DOHH2 (cell line): ENCODE measurements around the gene IPCEF1.

Experiments
- H3F3A ChIP-seq: fragments of 200-600 bp; sonication (generic), shearing (Covaris generic); 2 replicates; pipeline ENCODE4 v1.6.0; 2016; ENCODE audit warnings: antibody characterized with exemption, mild to moderate bottlenecking; ENCODE audit not compliant: control insufficient read depth, insufficient read depth
- H3K27ac ChIP-seq: fragments of 200-600 bp; sonication (generic); 2 replicates; pipeline ENCODE4 v1.5.1; 2014; ENCODE audit warnings: low read depth, mild to moderate bottlenecking, low read length, moderate library complexity
- H3K27me3 ChIP-seq: fragments of 200-600 bp; sonication (generic); 2 replicates; pipeline ENCODE4 v1.6.1; 2014; ENCODE audit warnings: mild to moderate bottlenecking, low read length, mixed read lengths; ENCODE audit not compliant: control insufficient read depth
- H3K36me3 ChIP-seq: fragments of 200-600 bp; sonication (generic); 2 replicates; pipeline ENCODE4 v1.6.1; 2014; ENCODE audit warnings: mild to moderate bottlenecking, low read length, moderate library complexity, mixed read lengths; ENCODE audit not compliant: control insufficient read depth
- H3K4me1 ChIP-seq: fragments of 200-600 bp; sonication (generic); 2 replicates; pipeline ENCODE4 v1.6.1; 2014; ENCODE audit warnings: mild to moderate bottlenecking, low read length, mixed read lengths; ENCODE audit not compliant: control insufficient read depth
- H3K4me2 ChIP-seq: fragments of 200-600 bp; sonication (generic); 2 replicates; pipeline ENCODE4 v1.6.0; 2014; ENCODE audit warnings: mild to moderate bottlenecking, low read length, moderate library complexity
- H3K4me3 ChIP-seq: fragments of 200-600 bp; sonication (generic); 2 replicates; pipeline ENCODE4 v1.5.1; 2014; ENCODE audit warnings: mild to moderate bottlenecking, low read length, mixed read lengths
- H3K79me2 ChIP-seq: fragments of 200-600 bp; sonication (generic); 2 replicates; pipeline ENCODE4 v1.6.1; 2014; ENCODE audit warnings: mild to moderate bottlenecking, low read length, mixed read lengths; ENCODE audit not compliant: control insufficient read depth
- H3K9me2 ChIP-seq: fragments of 200-600 bp; sonication (generic); replicated peaks from 2 replicates; pipeline ENCODE4 v1.6.1; 2014; ENCODE audit warnings: mild to moderate bottlenecking, low read length, mixed read lengths; ENCODE audit not compliant: control insufficient read depth
- H3K9me3 ChIP-seq: fragments of 200-600 bp; sonication (generic); 2 replicates; pipeline ENCODE4 v1.6.1; 2014; ENCODE audit warnings: antibody characterized with exemption, low read length, mixed read lengths; ENCODE audit not compliant: control insufficient read depth, insufficient read depth
- H4K20me1 ChIP-seq: fragments of 200-600 bp; sonication (generic); 2 replicates; pipeline ENCODE4 v1.6.0; 2014; ENCODE audit warnings: low read depth, mild to moderate bottlenecking, antibody characterized with exemption, low read length, moderate library complexity; ENCODE audit not compliant: control insufficient read depth, insufficient read depth
- CTCF ChIP-seq: fragments of 200-600 bp; sonication (generic); IDR thresholded peaks from one replicate; pipeline ENCODE4 v1.5.1; 2014; ENCODE audit warnings: antibody characterized with exemption, mild to moderate bottlenecking, low read depth, low read length; ENCODE audit not compliant: poor library complexity, severe bottlenecking
- EZH2phosphoT487 ChIP-seq: fragments of 200-600 bp; sonication (generic); IDR thresholded peaks from 2 replicates; pipeline ENCODE4 v1.6.1; 2017; ENCODE audit warnings: borderline replicate concordance, mild to moderate bottlenecking, antibody characterized with exemption, low read length, moderate library complexity, mixed read lengths

Gene IPCEF1

GRCh38 chr6:154284313-154284853 is 72.2 kb downstream of the IPCEF1 start:
- no peak overlapping the region for H3K27ac ChIP-seq
- no peaks in the 10 kb centered on the region for H4K20me1 ChIP-seq
- no peaks in the 10 kb centered on the region for H3K36me3 ChIP-seq
- H3K4me3 ChIP-seq = no peak overlapping the region
- H3K9me3 ChIP-seq = no peaks in the 10 kb centered on the region
- H3F3A ChIP-seq = no peaks in the 10 kb centered on the region
- no peaks in the 10 kb centered on the region for H3K9me2 ChIP-seq
- no peaks in the 10 kb centered on the region for H3K79me2 ChIP-seq
- H3K27me3 ChIP-seq = no peaks in the 10 kb centered on the region
- no peaks in the 10 kb centered on the region for H3K4me1 ChIP-seq
- no peak overlapping the region for H3K4me2 ChIP-seq
- TF ChIP-seq CTCF (no peak), EZH2phosphoT487 (no peak)

- Histone ChIP-seq H3K4me1 (no peaks in the 10 kb centered on the region), H3K4me2 (no peak overlapping the region), H3K9me2 (no peaks in the 10 kb centered on the region), H3K27me3 (no peaks in the 10 kb centered on the region), H3K79me2 (no peaks in the 10 kb centered on the region), H4K20me1 (no peaks in the 10 kb centered on the region), H3K36me3 (no peaks in the 10 kb centered on the region), H3K27ac (no peak overlapping the region), H3K9me3 (no peaks in the 10 kb centered on the region), H3F3A (no peaks in the 10 kb centered on the region), H3K4me3 (no peak overlapping the region)
- TF ChIP-seq EZH2phosphoT487 = no peak
- TF ChIP-seq CTCF = no peak
Measured at GRCh38 chr6:154280521-154280920, 76.1 kb downstream of the IPCEF1 start.

GRCh38 chr6:154277629-154278017 is 79.0 kb downstream of the IPCEF1 start:
- no peaks in the 10 kb centered on the region for H3K36me3 ChIP-seq
- no peak overlapping the region for H3K4me3 ChIP-seq
- H3K79me2 ChIP-seq = no peaks in the 10 kb centered on the region
- no peaks in the 10 kb centered on the region for H3F3A ChIP-seq
- H4K20me1 ChIP-seq = no peaks in the 10 kb centered on the region
- no peak overlapping the region for H3K4me2 ChIP-seq
- no peaks in the 10 kb centered on the region for H3K9me3 ChIP-seq
- H3K27me3 ChIP-seq = no peaks in the 10 kb centered on the region
- H3K9me2 ChIP-seq = no peaks in the 10 kb centered on the region
- no peaks in the 10 kb centered on the region for H3K4me1 ChIP-seq
- no peak for TF ChIP-seq EZH2phosphoT487
- no peak for TF ChIP-seq CTCF
- no peak overlapping the region for H3K27ac ChIP-seq
